Prostate gland (tissue), 2 donors: ENCODE data around the gene MALRD1.

Experiments
- POLR2A ChIP-seq: fragments of 450-650 bp; IDR thresholded peaks from one replicate; pipeline ENCODE4 v1.6.1; 2016; ENCODE audit warnings: antibody characterized with exemption, mild to moderate bottlenecking
- POLR2AphosphoS5 ChIP-seq: sonication (generic); formaldehyde crosslinking; IDR thresholded peaks from one replicate; pipeline ENCODE4 v1.6.1; 2017; ENCODE audit warnings: antibody characterized with exemption
- TF ChIP-seq, protein P1 (sequence below), 4 experiments: fragments of 200-600 bp in 2 of 4; fragments of 450-650 bp in 2 of 4; sonication (generic) in 2 of 4; IDR thresholded peaks; 1 replicate in 3 of 4; 2 replicates in 1 of 4; pipeline ENCODE4 v1.5.1; 2016 to 2019; ENCODE audit warnings: antibody characterized with exemption in 4 of 4, mild to moderate bottlenecking in 2 of 4, moderate library complexity in 2 of 4

DNA sequence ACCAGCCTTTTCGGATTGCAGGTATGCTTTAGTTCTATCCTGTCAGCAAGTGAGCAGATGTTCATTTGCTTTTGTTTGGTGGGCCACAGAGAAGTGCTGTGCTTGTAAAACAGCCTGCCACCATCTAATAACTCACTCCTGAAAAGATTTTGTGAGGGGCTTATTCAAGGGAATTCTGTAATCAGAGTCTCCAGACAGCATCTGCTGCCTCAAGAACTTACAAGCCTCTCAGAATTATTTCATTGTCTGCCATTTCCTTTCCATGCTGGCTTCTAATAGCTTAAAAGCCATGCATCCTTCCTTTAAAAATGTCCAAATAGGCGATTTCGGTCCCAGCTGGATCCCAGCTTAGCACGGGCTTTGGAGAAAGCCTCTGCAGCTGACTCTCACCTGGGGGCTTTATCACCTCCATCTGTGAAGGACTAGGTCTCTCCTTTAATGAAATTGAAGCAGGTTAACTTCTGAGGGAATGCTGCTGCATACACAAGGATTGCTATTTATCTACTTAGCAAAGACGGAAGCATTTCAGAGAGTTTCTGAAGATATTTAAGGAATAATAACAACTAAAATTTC is 48.0 kb downstream of the MALRD1 start:
- TF ChIP-seq POLR2AphosphoS5, result no peak
- TF ChIP-seq, protein P1, sequence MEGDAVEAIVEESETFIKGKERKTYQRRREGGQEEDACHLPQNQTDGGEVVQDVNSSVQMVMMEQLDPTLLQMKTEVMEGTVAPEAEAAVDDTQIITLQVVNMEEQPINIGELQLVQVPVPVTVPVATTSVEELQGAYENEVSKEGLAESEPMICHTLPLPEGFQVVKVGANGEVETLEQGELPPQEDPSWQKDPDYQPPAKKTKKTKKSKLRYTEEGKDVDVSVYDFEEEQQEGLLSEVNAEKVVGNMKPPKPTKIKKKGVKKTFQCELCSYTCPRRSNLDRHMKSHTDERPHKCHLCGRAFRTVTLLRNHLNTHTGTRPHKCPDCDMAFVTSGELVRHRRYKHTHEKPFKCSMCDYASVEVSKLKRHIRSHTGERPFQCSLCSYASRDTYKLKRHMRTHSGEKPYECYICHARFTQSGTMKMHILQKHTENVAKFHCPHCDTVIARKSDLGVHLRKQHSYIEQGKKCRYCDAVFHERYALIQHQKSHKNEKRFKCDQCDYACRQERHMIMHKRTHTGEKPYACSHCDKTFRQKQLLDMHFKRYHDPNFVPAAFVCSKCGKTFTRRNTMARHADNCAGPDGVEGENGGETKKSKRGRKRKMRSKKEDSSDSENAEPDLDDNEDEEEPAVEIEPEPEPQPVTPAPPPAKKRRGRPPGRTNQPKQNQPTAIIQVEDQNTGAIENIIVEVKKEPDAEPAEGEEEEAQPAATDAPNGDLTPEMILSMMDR (IDR thresholded peaks at IDR 0.05), result no peak
- TF ChIP-seq POLR2A, result no peak
